Thoracic aorta (tissue), 2 donors: Measurements from ENCODE around the gene TMCC1. TPM values are rescaled to one million over a fixed set of nuclear protein-coding genes. Genes with fewer than 3 reads are reported as not detected.

Source experiments
- ATAC-seq: fragments of 150-250 bp; one replicate; pipeline ENCODE4 v1.8.0; 2017; ENCODE audit warnings: low read depth; ENCODE audit not compliant: insufficient number of reproducible peaks, low FRiP score
- DNase-seq: peaks from one replicate; pipeline ENCODE4 v3.0.0-alpha.2; 2020; ENCODE audit warnings: low spot score
- H3K27ac ChIP-seq, 2 donors: fragments of 200-600 bp; sonication (generic); 1 replicate in 1 of 2; 2 replicates in 1 of 2; pipeline ENCODE4 v1.5.1; 2016; ENCODE audit warnings: mild to moderate bottlenecking in 2 of 2, moderate library complexity in 2 of 2
- H3K27me3 ChIP-seq: fragments of 200-600 bp; sonication (generic); replicated peaks from 2 replicates; pipeline ENCODE4 v1.6.0; 2016; ENCODE audit warnings: mild to moderate bottlenecking; ENCODE audit not compliant: insufficient read depth
- H3K36me3 ChIP-seq: fragments of 200-600 bp; sonication (generic); one replicate; pipeline ENCODE4 v1.5.1; 2016
- H3K4me1 ChIP-seq, 2 donors: fragments of 200-600 bp; sonication (generic); 1 replicate in 1 of 2; 2 replicates in 1 of 2; pipeline versions ENCODE4 v1.5.1 to v1.6.0; 2016; ENCODE audit warnings: low read depth in 2 of 2, mild to moderate bottlenecking in 1 of 2; ENCODE audit not compliant: control insufficient read depth in 1 of 2
- H3K4me3 ChIP-seq: fragments of 200-600 bp; sonication (generic); 2 replicates; pipeline ENCODE4 v1.5.1; 2016; ENCODE audit warnings: mild to moderate bottlenecking
- H3K9me3 ChIP-seq: fragments of 200-600 bp; sonication (generic); 2 replicates; pipeline ENCODE4 v1.5.1; 2016
- CTCF ChIP-seq: fragments of 200-600 bp; sonication (generic); IDR thresholded peaks from one replicate; pipeline ENCODE4 v1.5.1; 2019; ENCODE audit warnings: antibody characterized with exemption
- total RNA-seq, 2 donors: library from RNA; depleted of rRNA; stranded (reverse); fragments of >200 nt; gene quantifications; one replicate each; pipeline versions ENCODE4 v1.1.0 to v1.2.3, GENCODE V29; 2016

TMCC1 gene
- total RNA-seq, 2 donors from 2014 or later = 16.9 to 17.7 TPM

GRCh38 chr3:129602730-129603560, 290.6 kb downstream of the TMCC1 start:
- peak overlapping the region; percentile 70 to 76 for H3K27ac ChIP-seq
- no peaks in the 10 kb centered on the region for H3K27me3 ChIP-seq
- no peaks in the 10 kb centered on the region for H3K36me3 ChIP-seq
- ATAC-seq = peak; percentile 31
- peak; percentile 58 for DNase-seq
- peak overlapping the region; percentile 86 for H3K4me3 ChIP-seq
- TF ChIP-seq CTCF = no peak
- peaks cover 36 to 77% of the 10 kb centered on the region in 2 donors for H3K4me1 ChIP-seq
- no peaks in the 10 kb centered on the region for H3K9me3 ChIP-seq

- Histone ChIP-seq H3K9me3 (no peaks in the 10 kb centered on the region), H3K36me3 (no peaks in the 10 kb centered on the region), H3K27ac (peak overlapping the region; percentile 2 to 76), H3K4me1 (peaks cover 36 to 77% of the 10 kb centered on the region in 2 donors), H3K27me3 (no peaks in the 10 kb centered on the region), H3K4me3 (peak overlapping the region; percentile 86)
- no peak for TF ChIP-seq CTCF
- no peak for DNase-seq
- no peak for ATAC-seq
These were observed 291.2 kb downstream of the TMCC1 start for GRCh38 chr3:129602309-129602708.

GRCh38 chr3:129601713-129602112, 291.8 kb downstream of the TMCC1 start:
- H3K4me3 ChIP-seq = peak overlapping the region; percentile 86
- no peaks in the 10 kb centered on the region for H3K27me3 ChIP-seq
- DNase-seq (no peak), ATAC-seq (no peak)
- no peaks in the 10 kb centered on the region for H3K9me3 ChIP-seq
- peak overlapping the region; percentile 2 to 76 for H3K27ac ChIP-seq
- H3K36me3 ChIP-seq = no peaks in the 10 kb centered on the region
- TF ChIP-seq CTCF = no peak
- peaks cover 41 to 81% of the 10 kb centered on the region in 2 donors for H3K4me1 ChIP-seq

DNA sequence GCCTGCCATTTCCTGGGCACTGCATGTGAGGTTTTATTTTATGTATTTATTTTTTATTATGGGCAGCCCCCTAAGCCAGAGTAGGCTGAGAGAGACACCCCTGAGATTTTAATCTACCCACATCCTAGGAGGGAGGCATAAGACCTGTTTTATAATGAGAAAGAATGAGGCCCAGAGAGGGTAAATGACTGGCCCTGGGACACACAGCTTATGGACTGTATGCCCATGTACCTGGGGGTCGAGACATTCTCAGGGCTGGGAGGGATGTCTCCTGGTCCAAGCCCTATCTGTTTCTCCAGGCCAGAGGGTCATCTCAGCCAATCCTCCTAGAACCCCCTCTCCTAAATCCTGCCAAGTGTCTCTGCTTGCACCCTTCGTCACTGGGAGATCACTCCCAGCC, 293.2 kb downstream of the TMCC1 start:
- Histone ChIP-seq H3K9me3 (no peaks in the 10 kb centered on the region), H3K27ac (peak overlapping the region; percentile 35 to 88), H3K27me3 (no peaks in the 10 kb centered on the region), H3K36me3 (no peaks in the 10 kb centered on the region), H3K4me3 (no peak overlapping the region), H3K4me1 (peaks cover 51 to 95% of the 10 kb centered on the region in 2 donors)
- ATAC-seq (no peak), DNase-seq (no peak)
- no peak for TF ChIP-seq CTCF

- peaks cover 59 to 98% of the 10 kb centered on the region in 2 donors for H3K4me1 ChIP-seq
- H3K4me3 ChIP-seq = no peak overlapping the region
These were observed 293.9 kb downstream of the TMCC1 start for GRCh38 chr3:129599607-129600006.

More at GRCh38 chr3:129599607-129600006, 293.9 kb downstream of the TMCC1 start:
- Histone ChIP-seq H3K27me3 (no peaks in the 10 kb centered on the region), H3K9me3 (no peaks in the 10 kb centered on the region), H3K36me3 (no peaks in the 10 kb centered on the region), H3K27ac (peak overlapping the region in 1 of 2 donors; percentile 88)
- TF ChIP-seq CTCF = no peak
- DNase-seq = no peak
- ATAC-seq = no peak
